ENCODE measurements around the gene ZMYND11.

DNA sequence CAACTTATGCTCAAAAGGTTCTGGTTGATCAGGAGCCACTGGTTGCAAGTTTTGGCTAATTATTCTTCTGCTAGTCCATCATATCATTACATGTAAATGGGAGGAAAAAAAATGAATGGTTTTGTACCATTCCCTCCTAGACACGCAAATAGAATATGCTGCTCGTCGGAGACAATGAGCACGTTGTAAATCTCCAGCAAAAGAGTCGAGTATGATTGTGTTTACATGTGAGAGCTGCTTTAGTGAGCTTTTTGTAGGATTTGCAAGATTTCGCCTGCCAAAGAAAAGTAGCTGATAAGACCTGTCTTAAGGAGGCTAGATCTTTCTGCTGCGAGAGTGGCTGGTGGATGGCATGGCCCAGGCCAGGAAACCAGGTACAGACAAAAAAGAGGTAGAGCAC, 109.0 kb downstream of the ZMYND11 start:
- TF ChIP-seq, protein P1, sequence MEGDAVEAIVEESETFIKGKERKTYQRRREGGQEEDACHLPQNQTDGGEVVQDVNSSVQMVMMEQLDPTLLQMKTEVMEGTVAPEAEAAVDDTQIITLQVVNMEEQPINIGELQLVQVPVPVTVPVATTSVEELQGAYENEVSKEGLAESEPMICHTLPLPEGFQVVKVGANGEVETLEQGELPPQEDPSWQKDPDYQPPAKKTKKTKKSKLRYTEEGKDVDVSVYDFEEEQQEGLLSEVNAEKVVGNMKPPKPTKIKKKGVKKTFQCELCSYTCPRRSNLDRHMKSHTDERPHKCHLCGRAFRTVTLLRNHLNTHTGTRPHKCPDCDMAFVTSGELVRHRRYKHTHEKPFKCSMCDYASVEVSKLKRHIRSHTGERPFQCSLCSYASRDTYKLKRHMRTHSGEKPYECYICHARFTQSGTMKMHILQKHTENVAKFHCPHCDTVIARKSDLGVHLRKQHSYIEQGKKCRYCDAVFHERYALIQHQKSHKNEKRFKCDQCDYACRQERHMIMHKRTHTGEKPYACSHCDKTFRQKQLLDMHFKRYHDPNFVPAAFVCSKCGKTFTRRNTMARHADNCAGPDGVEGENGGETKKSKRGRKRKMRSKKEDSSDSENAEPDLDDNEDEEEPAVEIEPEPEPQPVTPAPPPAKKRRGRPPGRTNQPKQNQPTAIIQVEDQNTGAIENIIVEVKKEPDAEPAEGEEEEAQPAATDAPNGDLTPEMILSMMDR (IDR thresholded peaks at IDR 0.05): no peak
- no peak for TF ChIP-seq POLR2AphosphoS5 (IDR thresholded peaks at IDR 0.05; ENCODE audit: low read depth, low read length)

Data from Panc1 (cell line).